HG03097 (cell line): ENCODE measurements around the gene AGBL1.

Experiments
- ATAC-seq: cut with Tn5 transposase; IDR thresholded peaks from one replicate; pipeline ENCODE4 v1.9.1; 2021; ENCODE audit not compliant: unreplicated experiment, low FRiP score

Gene AGBL1

DNA sequence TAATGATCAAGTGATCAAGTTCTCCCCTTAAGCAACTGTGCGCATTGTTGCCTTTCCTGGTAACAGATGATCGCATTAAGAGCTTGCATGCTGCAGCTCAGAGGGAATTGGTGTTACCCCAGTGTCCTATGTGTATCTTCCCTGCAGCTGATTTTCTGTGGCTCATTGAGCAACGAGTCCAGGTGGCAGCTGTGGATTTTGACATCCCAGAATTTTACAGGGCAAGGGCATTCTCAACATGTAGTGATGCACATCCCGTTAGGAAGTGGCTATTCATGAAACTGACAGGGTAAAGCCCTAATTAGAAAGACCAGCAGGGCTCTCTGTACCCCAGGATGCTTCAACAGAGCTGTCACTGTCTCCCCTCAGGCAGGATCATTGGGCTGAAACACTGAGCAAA lies 232.8 kb downstream of the AGBL1 start:
- no peak for ATAC-seq

DNA sequence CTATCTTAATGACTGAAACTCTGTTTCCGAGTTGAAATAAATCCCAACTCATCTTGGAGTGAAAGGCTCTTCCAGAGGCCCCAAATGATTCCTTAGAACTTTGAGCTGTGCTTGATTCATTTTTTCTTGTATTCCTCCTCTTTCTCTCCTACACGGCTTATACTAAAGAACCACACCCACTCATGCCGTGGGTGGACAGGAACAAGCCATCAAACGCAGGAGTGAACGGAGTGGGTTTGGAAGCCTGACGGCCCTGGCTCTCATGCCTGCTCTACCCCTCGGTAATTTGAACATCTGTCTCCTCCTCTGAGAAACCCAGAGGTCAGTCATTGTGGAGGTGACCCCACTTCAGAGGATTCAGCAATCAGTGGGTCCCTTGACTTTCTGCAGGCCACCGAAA lies 236.5 kb downstream of the AGBL1 start:
- ATAC-seq = no peak

DNA sequence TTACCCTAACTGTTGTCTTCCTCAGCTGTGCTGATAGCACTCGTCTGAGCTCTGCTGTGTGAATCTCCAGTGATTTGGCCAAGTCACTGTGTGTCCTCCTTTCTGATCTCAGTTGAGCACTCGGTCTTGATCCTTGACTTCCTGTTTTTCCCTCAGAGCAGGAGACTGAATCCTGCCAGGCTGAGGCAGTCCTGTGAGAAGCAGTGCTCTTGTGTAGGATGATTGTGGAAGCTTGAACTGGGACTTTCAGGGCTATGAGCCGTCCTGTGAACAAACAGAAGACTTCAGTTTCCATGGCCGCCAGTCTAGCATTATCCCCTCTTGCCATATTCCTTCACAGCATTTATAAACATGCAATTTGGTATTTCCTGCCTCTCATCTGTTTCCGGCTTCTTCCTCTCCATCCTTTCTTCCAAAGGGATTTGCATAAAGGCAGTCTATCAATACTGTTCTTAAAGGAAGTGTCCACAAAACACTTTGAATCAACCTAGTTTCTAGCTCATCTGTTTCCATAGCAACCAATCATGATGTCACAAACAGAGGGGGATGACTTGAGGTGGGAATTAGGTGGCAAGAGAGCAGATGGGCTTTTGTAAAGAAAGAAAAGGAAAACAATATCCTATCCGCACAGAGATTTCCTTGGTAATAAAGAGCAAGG lies 237.2 kb downstream of the AGBL1 start:
- no peak for ATAC-seq

DNA sequence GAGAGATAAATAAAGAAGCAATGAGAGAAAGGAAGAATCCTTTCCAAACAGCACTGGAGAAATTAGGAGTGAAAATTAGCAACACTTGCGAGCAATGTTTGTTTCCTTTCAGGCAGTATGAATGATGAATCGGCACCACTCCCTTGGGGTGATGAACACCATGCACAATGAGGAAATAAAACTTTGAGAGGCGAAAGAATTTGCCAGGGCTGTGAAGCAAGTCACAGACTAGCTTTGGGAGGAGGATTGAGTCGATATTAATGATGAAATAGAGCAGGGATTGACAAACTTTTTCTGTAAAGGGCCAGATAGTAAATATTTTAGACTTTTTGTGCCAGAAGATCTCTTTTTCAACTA lies 237.7 kb downstream of the AGBL1 start:
- no peak for ATAC-seq

DNA sequence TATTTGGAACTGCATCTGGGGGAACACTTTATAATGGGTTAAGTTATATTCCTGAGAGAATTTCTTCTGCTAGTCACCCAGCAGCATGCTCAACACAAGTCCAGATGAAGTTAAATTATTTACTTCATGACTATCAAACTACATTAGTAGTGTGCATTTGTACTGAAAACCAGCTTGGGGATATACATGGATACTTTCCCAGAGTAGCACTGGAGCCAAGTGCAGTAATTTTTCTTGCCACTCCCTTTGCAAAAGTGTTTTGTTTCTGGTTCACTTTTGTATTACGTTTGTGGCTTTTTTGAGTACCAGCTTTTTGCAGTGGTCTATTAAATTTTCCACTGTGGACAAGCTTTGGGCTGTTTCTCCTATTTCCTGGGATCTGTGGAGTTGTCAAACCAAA lies 243.0 kb downstream of the AGBL1 start:
- ATAC-seq = no peak

DNA sequence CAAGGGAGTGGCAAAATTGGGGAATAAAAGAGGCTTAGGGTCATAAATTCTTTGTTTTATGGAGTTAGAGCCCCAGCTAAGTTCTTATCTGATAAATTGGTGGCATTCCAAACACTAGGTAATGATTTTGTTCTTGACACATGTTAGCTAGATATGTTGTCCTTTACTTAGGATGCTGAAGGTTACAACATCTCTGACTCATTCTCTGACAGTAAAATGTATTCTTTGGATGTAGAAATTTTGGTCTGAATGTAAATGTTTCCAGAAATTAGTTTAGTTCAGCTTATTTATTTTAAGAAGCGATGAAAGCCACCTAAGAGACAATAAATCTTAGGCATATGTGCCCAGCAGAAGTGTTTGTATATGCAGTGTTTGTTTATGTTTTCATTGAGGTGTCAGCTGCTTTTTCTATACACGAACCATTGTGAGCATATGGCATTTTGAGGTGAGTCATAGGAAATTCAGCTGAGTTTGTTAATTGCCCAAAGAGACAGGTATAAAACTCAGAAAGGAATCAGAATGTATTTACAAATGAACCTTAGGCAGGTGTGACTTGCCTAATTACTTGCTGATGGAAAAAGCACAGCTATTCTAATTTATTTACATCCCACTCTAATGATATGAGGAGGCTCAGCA lies 247.7 kb downstream of the AGBL1 start:
- no peak for ATAC-seq

DNA sequence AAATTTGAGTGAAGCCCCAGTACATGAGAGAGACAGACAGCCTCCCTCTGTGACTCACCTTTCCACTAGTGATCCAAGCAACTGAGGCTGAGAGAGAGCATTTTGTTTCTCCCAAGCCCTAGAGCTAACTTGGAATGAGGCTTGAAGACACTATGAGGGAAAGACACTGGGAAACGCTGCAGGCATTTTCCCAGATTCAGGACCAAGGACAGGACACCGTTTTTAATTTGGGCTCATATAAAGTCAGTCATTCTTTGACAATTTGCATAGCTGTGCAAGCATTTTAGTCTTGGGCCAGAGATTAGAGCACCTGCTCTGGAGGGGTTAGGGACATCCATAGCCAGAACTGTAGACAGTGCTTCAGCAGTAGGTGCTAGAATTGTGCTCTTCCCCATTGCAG lies 249.0 kb downstream of the AGBL1 start:
- ATAC-seq = no peak

DNA sequence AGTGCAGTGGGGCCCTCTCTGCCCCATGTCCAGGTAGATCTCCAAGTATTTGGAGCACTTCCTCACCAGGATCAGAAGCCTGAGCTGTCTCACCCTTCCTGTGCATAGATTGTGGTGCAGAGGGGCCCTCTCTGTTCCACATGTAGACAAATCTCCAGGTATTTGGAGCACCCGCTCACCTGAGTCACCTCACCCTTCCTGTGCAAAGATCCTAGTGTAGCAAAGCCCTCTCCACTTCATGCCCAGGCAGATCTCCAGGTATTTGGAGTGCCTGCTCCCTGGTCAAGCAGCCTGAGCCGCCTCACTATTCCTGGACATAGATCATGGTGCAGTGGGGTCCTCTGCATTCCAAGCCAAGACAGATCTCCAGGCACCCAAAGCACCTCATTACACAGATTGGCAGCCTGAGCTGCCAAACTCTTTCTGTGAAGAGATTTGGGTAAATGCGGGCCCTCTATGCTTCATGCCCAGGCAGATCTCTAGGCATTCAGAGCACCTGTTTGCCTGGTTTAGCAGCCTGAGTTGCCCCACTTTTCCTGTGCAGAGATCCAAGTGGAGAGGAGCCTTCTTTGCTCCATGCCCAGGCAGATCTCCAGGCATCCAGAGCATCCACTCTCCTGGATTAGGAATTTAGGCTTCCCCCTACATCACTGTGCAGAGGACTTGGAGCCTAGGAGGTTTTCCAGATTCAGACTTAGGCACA lies 249.8 kb downstream of the AGBL1 start:
- ATAC-seq = no peak

DNA sequence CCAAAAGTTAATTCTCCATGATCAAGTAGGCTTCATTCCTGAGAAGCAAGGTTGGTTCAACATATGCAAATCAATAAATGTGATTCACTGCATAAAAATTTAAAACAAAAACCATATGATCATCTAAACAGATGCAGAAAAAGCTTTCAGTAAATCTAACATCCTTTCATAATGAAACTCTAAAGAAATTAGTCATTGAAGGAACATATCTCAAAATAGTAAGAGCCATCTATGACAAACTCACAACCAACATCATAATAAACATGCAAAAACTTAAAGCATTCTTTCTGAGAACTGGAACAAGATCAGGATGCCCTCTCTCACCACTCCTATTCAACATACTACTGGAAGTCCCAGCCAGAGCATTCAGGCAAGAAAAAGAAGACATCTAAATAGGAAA lies 254.1 kb downstream of the AGBL1 start:
- no peak for ATAC-seq

DNA sequence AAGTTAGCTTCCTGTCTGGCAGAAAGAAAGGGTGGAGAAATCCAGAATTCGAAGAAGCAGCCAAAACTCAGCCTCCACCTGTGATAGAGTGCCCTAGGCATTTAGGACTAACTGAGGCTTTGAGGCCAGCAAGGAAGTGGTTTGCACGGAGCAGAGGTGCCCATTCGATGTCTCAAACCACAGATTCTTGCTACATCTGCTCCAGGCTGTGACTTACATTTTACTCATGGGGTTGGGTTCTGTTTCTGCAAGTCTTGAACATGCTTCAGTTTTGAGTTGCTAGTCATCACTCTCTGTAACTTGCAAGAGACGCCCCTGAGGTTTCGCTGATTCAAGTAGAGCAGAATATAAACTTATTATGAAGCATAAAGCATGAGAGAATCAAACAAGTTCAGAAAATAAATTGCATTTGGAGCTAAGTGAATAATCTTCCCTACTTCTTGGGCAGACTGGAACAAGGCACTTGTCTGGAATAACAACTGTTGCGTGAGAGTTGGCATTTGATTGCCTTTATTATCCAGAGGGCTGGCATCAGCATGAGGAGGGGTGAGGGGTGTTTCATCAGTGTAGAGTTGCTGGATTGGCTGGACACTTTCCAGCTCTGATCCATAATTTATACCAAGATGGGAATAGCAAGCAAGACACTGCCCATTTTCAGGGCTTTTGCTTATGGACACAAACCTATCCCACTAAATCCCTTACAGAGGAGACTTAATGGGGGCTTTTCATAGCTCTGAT lies 256.5 kb downstream of the AGBL1 start:
- no peak for ATAC-seq

DNA sequence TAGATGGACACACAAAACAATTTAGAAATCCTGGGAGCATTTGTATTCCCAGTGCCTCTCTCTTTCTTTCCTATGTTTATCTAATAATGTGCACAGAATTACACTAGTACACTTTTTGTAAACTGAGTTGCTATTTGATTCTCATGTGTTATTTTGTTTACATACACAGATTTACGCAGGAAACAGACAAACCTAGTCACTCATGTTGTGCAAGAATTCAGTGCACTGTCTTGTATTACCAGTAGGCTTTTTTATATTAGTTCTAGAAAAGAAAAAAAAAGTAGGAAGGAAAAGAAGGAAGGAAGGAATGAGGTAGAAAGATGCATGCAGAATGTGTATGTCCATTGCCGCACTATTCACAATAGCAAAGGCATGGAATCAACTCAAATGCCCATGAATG lies 257.4 kb downstream of the AGBL1 start:
- ATAC-seq = no peak

DNA sequence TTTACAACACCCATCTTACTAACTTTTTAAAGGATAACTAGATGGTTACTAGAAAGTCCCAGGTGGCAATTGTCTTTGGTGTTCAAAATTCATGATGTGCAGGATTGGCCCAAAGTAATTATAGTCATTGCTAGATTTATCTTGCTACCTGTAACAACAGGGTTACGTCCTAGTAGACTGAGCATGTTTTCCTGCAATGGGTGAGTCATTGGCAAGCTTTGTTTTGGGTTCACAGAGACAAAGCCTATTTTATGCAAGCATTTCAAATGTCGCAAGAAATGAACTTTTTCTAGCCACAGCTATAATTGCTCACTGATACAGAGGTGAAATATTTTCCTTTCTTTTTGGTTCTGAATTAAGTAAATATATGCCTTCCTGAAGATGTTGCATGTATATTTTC lies 267.6 kb downstream of the AGBL1 start:
- ATAC-seq = no peak

DNA sequence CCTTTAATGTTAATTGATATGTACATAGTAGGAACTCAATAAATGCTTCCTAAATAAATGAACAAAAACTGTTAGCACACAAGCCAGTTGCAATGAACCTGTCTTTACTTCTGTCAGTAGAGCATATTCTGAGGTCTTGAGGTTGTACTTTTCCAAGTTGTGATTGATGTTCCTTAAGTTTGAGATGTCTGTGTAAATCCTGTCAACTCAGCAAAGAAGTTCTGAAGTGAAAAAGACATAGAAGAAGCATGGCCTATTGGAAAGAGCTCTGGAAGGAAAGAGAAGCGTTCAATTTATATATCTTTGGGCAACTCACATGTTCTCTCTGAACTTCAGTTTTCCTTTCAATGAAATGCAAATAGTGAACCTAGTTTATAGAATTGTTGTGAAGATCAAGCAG lies 269.9 kb downstream of the AGBL1 start:
- ATAC-seq = no peak

DNA sequence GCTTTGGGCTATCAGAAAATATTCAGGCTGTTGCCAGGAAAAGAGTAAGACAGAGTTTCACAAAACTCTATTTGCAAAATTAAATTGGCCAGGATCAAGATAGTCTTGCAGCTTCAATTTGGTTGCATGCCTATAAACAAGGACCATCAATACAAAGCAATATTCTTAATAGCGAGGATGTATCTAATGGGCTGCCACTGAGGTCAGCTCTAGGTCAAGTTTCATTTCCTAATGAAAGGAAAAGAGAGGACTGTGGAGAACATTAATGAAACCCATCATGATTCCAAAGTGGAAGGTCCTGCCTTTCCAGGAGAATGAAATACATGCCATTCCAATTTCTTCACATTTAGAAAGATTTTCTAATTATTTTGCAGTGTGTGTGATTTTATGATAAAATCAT lies 273.5 kb downstream of the AGBL1 start:
- no peak for ATAC-seq

DNA sequence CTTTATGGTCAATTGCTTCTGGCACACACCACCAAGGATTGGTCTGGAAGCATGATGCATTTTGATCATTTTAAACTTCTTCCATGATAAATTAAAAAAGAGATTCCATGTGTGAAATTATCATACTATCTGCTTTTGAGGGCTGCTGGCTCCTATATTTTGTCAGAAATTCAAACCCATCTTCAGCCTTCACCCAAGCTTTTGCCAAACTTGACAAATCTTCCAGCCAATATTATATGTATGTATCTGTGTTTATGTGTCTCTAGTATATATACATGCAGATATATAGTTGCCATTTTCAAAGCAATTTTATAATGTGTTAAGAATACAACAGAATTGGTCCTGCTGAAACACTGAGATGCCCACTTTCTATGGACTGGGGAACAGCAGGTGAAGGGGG lies 275.7 kb downstream of the AGBL1 start:
- no peak for ATAC-seq

DNA sequence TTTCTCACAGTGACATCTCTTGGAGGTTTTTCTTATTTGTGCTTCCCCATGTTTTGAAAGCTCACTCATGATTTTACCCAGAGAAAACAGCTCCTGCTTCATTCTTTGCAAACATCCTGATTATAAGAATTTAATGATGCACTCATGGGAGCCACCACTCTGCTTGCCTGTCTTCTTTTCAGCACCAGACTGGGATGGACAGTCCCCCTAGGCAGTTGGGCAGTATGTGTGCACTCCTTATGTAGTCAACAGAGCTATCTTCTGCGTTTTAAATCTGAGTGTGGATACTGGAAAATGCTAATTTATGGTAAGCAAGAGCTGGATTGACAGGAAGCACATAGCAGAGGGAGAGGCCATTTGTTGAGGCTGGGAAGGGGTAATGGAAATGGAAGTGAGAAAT lies 276.1 kb downstream of the AGBL1 start:
- no peak for ATAC-seq

DNA sequence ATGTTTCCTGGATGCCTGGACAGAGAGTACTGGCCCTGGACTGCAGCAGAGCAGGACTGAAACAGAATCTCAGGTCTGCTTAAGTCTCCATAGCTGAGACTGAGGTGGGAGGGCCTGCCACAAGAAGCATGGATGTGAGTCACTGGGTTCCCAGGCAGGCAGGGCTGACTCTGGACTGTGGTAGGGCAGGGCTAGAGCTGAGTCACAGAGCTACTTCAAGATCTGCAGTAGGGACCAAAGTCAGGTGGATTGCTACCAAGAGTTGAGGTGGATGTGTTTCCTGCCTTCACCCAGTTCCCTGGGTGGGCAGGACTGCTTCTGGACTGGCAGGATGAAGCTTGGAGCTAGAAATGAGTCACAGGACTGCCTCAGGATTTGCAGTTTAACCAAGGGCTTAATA lies 282.9 kb downstream of the AGBL1 start:
- no peak for ATAC-seq

DNA sequence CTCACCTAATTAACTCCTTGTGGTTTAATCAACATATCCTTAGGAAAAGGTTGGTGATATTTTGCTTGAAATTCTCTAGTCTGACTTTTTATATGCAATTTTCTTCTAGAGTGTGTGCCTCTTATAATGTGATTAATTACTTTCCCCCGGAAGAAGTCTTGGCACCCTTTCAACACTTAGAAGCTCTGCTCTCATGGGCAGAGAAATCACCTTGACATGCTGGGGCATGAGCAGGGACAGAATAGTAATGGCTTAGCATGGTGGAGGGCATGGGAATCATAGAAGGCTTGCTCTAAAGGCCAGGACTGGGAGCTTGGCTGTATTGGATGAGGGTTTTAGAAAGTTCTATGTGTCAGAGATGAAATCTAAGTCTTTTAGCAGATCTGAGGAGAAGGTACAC lies 293.5 kb downstream of the AGBL1 start:
- no peak for ATAC-seq

DNA sequence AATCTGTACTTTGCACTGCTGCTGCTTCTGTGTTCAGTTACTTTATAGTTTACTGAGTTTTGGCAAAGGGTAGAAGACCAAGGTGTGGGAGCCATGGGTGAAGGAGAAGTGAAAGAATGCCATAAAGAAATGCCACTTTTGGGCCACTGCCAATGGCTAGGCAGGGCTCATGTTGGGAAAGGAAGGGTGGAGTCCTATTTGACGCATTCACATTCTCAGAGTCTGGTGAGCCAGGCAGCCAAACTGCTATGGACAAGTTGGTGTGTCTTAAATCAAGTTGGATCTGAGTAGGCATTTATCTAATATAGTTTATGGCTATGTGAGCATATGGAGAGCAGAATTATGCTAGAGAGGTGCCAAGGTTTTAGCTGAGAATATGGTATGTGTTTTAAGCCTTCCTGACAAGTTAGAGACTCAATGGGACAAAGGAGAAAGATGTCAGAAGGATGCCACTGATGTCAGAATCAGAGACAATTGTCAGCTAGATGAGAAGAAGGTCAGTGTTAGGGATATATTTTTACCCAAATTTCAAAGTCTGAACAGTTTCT lies 296.1 kb downstream of the AGBL1 start:
- no peak for ATAC-seq

DNA sequence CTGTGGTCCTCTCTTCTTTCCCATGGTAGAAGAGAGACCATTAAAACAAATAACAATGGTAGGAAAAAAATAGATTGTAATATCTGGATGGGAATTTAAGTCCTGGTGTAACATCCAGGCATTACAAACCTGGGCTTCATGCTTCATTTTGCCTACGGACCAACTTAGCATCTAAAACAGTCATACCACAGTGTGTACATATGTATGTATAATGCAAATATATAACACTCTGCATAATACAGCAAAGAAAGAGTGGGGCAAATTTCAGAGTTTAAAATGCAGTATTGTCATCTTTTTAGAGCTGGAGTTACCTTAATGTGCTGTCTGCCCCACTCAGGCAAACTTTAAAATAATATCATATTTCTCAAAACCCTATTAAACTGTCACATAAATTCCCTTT lies 298.2 kb downstream of the AGBL1 start:
- no peak for ATAC-seq

DNA sequence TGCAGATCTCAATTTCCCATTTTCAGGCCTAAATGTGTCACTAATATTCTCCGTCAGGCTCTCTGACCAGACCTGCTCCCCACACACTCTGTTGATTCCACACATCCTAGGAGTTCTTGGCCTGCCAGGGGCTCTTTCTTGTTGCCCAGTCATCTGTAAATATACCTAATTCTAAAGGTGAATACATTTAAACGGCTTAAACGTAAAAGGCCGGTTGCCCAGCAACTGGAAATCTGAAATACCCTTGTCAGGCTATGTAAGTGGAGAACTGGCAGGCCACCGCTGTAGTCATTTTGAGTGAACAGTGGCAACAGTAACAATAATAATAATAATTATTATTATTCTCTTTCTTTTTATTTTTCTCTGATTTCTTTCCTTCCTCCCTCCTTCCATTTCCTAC lies 302.7 kb downstream of the AGBL1 start:
- no peak for ATAC-seq
